ENCODE measurements around the gene PLEKHA7. TPM values are rescaled to one million over a fixed set of nuclear protein-coding genes. Genes with fewer than 3 reads are reported as not detected.

Gene PLEKHA7
- total and polyA plus RNA-seq, 8 donors: 14.9 to 29.9 (median 20.0) TPM

GRCh38 chr11:16778876-16779275 is 235.3 kb downstream of the PLEKHA7 start:
- ATAC-seq: no peak
- Histone ChIP-seq H3K36me3 (peaks cover 0 to 13% (median 0%) of the 10 kb centered on the region in 3 donors), H3K4me1 (no peaks in the 10 kb centered on the region), H3K27ac (no peak overlapping the region), H3K27me3 (no peaks in the 10 kb centered on the region), H3K4me3 (no peak overlapping the region), H3K9me3 (no peaks in the 10 kb centered on the region)
- WGBS, 2 donors: 88 to 97% methylated on average over 8 of the region's 8 CpGs
- intact Hi-C loops (cut with DNase I): no loop called here
- no peak for TF ChIP-seq CTCF (IDR thresholded peaks at IDR 0.05)
- no peak for FAIRE-seq
- DNase-seq: no peak

DNA sequence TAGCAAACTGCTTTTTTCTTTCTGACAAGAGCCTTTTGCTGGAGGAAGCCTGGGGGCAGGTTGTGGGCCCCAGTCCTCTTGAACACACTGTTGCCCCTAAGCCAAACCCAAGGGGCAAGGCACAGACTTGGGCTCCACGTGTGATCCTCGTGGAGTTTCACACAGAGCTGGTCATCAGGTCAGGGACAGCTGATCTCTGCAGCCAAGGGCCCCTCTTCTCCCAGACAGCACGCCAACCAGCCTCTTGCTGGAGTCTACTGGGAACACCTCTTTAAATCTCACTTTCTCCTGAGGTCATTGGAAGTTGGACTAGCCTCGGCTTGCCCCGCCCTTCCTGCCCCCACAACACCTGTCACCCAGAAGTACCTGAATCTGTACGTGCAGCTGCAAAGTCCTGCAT is 235.9 kb downstream of the PLEKHA7 start:
- Histone ChIP-seq H3K27me3 (no peaks in the 10 kb centered on the region), H3K9me3 (no peaks in the 10 kb centered on the region), H3K27ac (no peak overlapping the region), H3K4me3 (no peak overlapping the region), H3K36me3 (peaks cover 0 to 13% (median 0%) of the 10 kb centered on the region in 3 donors), H3K4me1 (no peaks in the 10 kb centered on the region)
- no peak for DNase-seq
- no peak for FAIRE-seq
- ATAC-seq: no peak
- intact Hi-C loops (cut with DNase I): no loop called here
- TF ChIP-seq CTCF (IDR thresholded peaks at IDR 0.05): no peak
- WGBS, 2 donors: 92 to 93% methylated on average over 6 of the region's 6 CpGs

- Histone ChIP-seq H3K27ac (no peak overlapping the region), H3K36me3 (peaks cover 0 to 10% (median 0%) of the 10 kb centered on the region in 3 donors), H3K9me3 (no peaks in the 10 kb centered on the region), H3K27me3 (no peaks in the 10 kb centered on the region), H3K4me1 (no peaks in the 10 kb centered on the region), H3K4me3 (no peak overlapping the region)
- ATAC-seq (no peak), FAIRE-seq (no peak), DNase-seq (no peak)
- TF ChIP-seq CTCF (IDR thresholded peaks at IDR 0.05): no peak
- WGBS, 2 donors: 92 to 93% methylated on average over 3 of the region's 3 CpGs
- intact Hi-C loops (cut with DNase I): no loop called here
These were observed 236.6 kb downstream of the PLEKHA7 start for GRCh38 chr11:16777613-16777975.

DNA sequence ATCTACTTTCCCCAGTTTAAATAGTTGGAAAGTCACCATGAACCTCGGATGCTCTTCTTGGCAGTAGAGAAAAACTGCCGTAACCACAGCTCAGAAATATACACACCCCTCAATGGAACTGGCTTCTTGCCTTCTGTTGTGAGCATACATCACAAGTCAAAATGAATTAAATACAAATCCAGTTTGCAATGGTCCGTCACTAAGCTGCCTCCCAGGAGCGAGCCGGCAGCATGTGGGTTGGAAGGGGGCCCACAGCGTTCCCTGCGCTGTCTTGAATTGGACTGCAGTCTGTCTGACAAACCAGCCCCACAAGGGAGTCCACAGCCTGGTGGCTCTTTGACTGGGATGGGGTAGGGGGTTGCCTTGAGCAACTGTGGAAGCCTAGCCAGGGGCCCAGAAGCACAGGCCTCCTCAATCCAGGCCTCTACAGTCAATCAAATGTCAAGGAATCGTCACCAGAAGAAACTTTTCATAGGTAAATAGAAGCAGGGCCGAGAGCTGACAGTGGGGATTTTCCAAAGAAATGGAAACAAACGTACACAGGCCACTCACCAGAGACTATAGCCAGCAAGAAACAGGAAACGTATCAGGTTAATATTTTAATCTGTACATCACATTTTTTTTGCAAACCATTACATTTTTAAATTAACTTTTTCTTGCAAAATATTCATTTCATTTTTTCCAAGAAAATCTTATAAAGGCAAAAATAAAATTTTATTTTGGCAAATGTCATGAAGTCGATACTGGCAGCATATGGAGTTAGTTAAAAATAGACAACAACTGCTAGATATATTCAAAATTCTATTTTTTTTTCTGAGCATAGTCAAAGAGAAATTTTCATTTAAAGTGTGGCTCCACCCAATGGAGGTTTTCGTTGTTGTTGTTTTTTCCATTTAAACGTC is 237.3 kb downstream of the PLEKHA7 start:
- no peaks in the 10 kb centered on the region for H3K4me1 ChIP-seq
- no peaks in the 10 kb centered on the region for H3K9me3 ChIP-seq
- no peak for TF ChIP-seq CTCF (IDR thresholded peaks at IDR 0.05)
- no peak overlapping the region for H3K27ac ChIP-seq
- H3K36me3 ChIP-seq: peaks cover 0 to 7% (median 0%) of the 10 kb centered on the region in 3 donors
- H3K27me3 ChIP-seq: no peaks in the 10 kb centered on the region
- no peak overlapping the region for H3K4me3 ChIP-seq
- ATAC-seq (peak in 1 of 4 donors; percentile 17), FAIRE-seq (no peak), DNase-seq (no peak)
- WGBS, 2 donors: 84 to 85% methylated on average over 14 of the region's 14 CpGs
- intact Hi-C loops (cut with DNase I): no loop called here
